Left hindlimb (tissue), 1 donor: Measurements from ENCODE around the gene SMAD7.

ENCODE experiments used
- DNase-seq: peaks from one replicate; pipeline ENCODE4 v3.0.0-alpha.2; 2018

Gene SMAD7

GRCh38 chr18:48943736-48944527, 6.8 kb downstream of the SMAD7 start:
- DNase-seq, result no peak

GRCh38 chr18:48943333-48943732, 7.4 kb downstream of the SMAD7 start:
- peak; percentile 22 for DNase-seq

- DNase-seq, result peak; percentile 33
Observed at GRCh38 chr18:48942554-48943261, 8.1 kb downstream of the SMAD7 start.

GRCh38 chr18:48942086-48942485, 8.7 kb downstream of the SMAD7 start:
- peak; percentile 16 for DNase-seq

- DNase-seq, result no peak
Observed at GRCh38 chr18:48941672-48942071, 9.1 kb downstream of the SMAD7 start.

- peak; percentile 28 for DNase-seq
Observed at GRCh38 chr18:48940854-48941611, 9.7 kb downstream of the SMAD7 start.

- peak; percentile 90 for DNase-seq
Observed at GRCh38 chr18:48939205-48940097, 11.3 kb downstream of the SMAD7 start.

- no peak for DNase-seq
Observed at GRCh38 chr18:48938827-48939204, 11.9 kb downstream of the SMAD7 start.

GRCh38 chr18:48937869-48938750, 12.7 kb downstream of the SMAD7 start:
- DNase-seq, result no peak

- no peak for DNase-seq
Observed at GRCh38 chr18:48935433-48935774, 15.4 kb downstream of the SMAD7 start.

GRCh38 chr18:48934723-48935432, 15.9 kb downstream of the SMAD7 start:
- DNase-seq, result no peak

- DNase-seq, result no peak
Observed at GRCh38 chr18:48934415-48934722, 16.4 kb downstream of the SMAD7 start.

GRCh38 chr18:48933578-48934414, 17.0 kb downstream of the SMAD7 start:
- no peak for DNase-seq

GRCh38 chr18:48932822-48933510, 17.8 kb downstream of the SMAD7 start:
- no peak for DNase-seq

GRCh38 chr18:48932462-48932818, 18.3 kb downstream of the SMAD7 start:
- no peak for DNase-seq

GRCh38 chr18:48931680-48932461, 18.9 kb downstream of the SMAD7 start:
- DNase-seq, result peak; percentile 19

GRCh38 chr18:48930926-48931325, 19.8 kb downstream of the SMAD7 start:
- no peak for DNase-seq

GRCh38 chr18:48929941-48930713, 20.6 kb downstream of the SMAD7 start:
- peak; percentile 87 for DNase-seq
